Esophagus squamous epithelium (tissue), 5 donors: Measurements from ENCODE around the gene FBH1. TPM values are rescaled to one million over a fixed set of nuclear protein-coding genes. Genes with fewer than 3 reads are reported as not detected.
"Not testable (repeated sequence)": the region's sequence is repeated elsewhere in the genome, so short reads cannot be mapped to it uniquely, and the experiment has no call there.

ENCODE experiments used
- DNase-seq: peaks from one replicate; lab custom pipeline; 2025; lab: John Stamatoyannopoulos, UW
- H3K27ac ChIP-seq, 4 donors: fragments of 200-600 bp; sonication (generic); one replicate each; pipeline ENCODE4 v1.5.1; 2016 to 2019; ENCODE audit warnings: mild to moderate bottlenecking in 1 of 4
- H3K27me3 ChIP-seq, 4 donors: fragments of 200-600 bp; sonication (generic); 1 replicate in 3 of 4; 2 replicates in 1 of 4; pipeline versions ENCODE4 v1.5.1 to v1.6.0; 2017 to 2021; ENCODE audit warnings: antibody characterized with exemption in 1 of 4
- H3K36me3 ChIP-seq, 3 donors: fragments of 200-600 bp; sonication (generic); one replicate each; pipeline ENCODE4 v1.5.1; 2016 to 2019
- H3K4me1 ChIP-seq, 3 donors: fragments of 200-600 bp; sonication (generic); one replicate each; pipeline ENCODE4 v1.5.1; 2017 to 2019
- H3K4me3 ChIP-seq, 4 donors: fragments of 200-600 bp; sonication (generic); 1 replicate in 3 of 4; 2 replicates in 1 of 4; pipeline ENCODE4 v1.5.1; 2016 to 2019; ENCODE audit warnings: mild to moderate bottlenecking in 2 of 4, moderate library complexity in 1 of 4
- H3K9me3 ChIP-seq, 3 donors: fragments of 200-600 bp; sonication (generic); one replicate each; pipeline ENCODE4 v1.5.1; 2016 to 2019
- CTCF ChIP-seq, 6 experiments: fragments of 450-650 bp in 4 of 6; fragments of 200-600 bp in 2 of 6; sonication (generic) in 2 of 6; IDR thresholded peaks; one replicate each; pipeline ENCODE4 v1.5.1; 2016 to 2019; ENCODE audit warnings: antibody characterized with exemption in 6 of 6, mild to moderate bottlenecking in 4 of 6, moderate library complexity in 4 of 6
- POLR2A ChIP-seq, 4 donors: fragments of 450-650 bp; IDR thresholded peaks; one replicate each; pipeline ENCODE4 v1.6.1; 2017; ENCODE audit warnings: antibody characterized with exemption in 4 of 4, mild to moderate bottlenecking in 4 of 4, moderate library complexity in 3 of 4
- WGBS, 2 donors: methylation state at CpG; one replicate each; pipeline ENCODE4 v1.1.5; 2018; 5-methylcytosine and 5-hydroxymethylcytosine counted together
- intact Hi-C: fragments of 100-400 bp; cut with DNase I; formaldehyde crosslinking; loops from one replicate; pipeline ENCODE4 v1.15.0; 2022
- total RNA-seq, 4 donors: library from RNA; depleted of rRNA; stranded (reverse); fragments of >200 nt; gene quantifications; one replicate each; pipeline ENCODE4 v1.1.0, GENCODE V29; 2016
- donor health status: DM: yes; HTN: yes; CAD: no.

Gene FBH1
- total RNA-seq, 4 donors from 2014 or later = 48.5 to 93.8 (median 54.1) TPM

- 91 to 93% methylated on average over 3 of the region's 3 CpGs for WGBS, 2 donors
- Histone ChIP-seq H3K36me3 (peaks cover 0 to 8% (median 0%) of the 10 kb centered on the region in 3 donors), H3K4me3 (no peak overlapping the region), H3K9me3 (peaks cover 0 to 4% (median 0%) of the 10 kb centered on the region in 3 donors), H3K4me1 (peaks cover 0 to 14% (median 0%) of the 10 kb centered on the region in 3 donors), H3K27ac (no peak overlapping the region), H3K27me3 (no peaks in the 10 kb centered on the region)
- intact Hi-C loops = no loop called here
- no peak for DNase-seq
- TF ChIP-seq POLR2A (IDR thresholded peaks at IDR 0.05) (no peak), CTCF (IDR thresholded peaks at IDR 0.05) (no peak)
Measured at GRCh38 chr10:5869156-5869555, 20.9 kb upstream of the FBH1 start.

- Histone ChIP-seq H3K4me1 (peaks cover 0 to 25% (median 0%) of the 10 kb centered on the region in 3 donors), H3K27ac (no peak overlapping the region), H3K27me3 (no peaks in the 10 kb centered on the region), H3K9me3 (peaks cover 0 to 4% (median 0%) of the 10 kb centered on the region in 3 donors), H3K36me3 (peaks cover 0 to 30% (median 0%) of the 10 kb centered on the region in 3 donors), H3K4me3 (no peak overlapping the region)
- intact Hi-C loops = no loop called here
- WGBS, 2 donors = 51 to 69% methylated on average over 4 to 5 of the region's 5 CpGs
- TF ChIP-seq CTCF (IDR thresholded peaks at IDR 0.05) = no peak
- TF ChIP-seq POLR2A (IDR thresholded peaks at IDR 0.05) = no peak
- DNase-seq = no peak
Measured at GRCh38 chr10:5871596-5871995, 18.4 kb upstream of the FBH1 start.

- H3K9me3 ChIP-seq = peaks cover 0 to 3% (median 0%) of the 10 kb centered on the region in 3 donors
- 31 to 42% methylated on average over 8 to 9 of the region's 9 CpGs for WGBS, 2 donors
- peak; percentile 63 to 89 (median 80) for TF ChIP-seq CTCF (IDR thresholded peaks at IDR 0.05)
- TF ChIP-seq POLR2A (IDR thresholded peaks at IDR 0.05) = no peak
- H3K27me3 ChIP-seq = no peaks in the 10 kb centered on the region
- no peak for DNase-seq
- peaks cover 0 to 17% (median 0%) of the 10 kb centered on the region in 3 donors for H3K4me1 ChIP-seq
- peaks cover 0 to 48% (median 0%) of the 10 kb centered on the region in 3 donors for H3K36me3 ChIP-seq
- peak overlapping the region in 1 of 4 donors; percentile 30 for H3K4me3 ChIP-seq
- no peak overlapping the region for H3K27ac ChIP-seq
- intact Hi-C loops = no loop called here
Measured at GRCh38 chr10:5873515-5873995, 16.5 kb upstream of the FBH1 start.

GRCh38 chr10:5876181-5876768, 13.8 kb upstream of the FBH1 start:
- WGBS, 2 donors = 53 to 73% methylated on average over 7 to 14 of the region's 14 CpGs

GRCh38 chr10:5877041-5877440, 13.0 kb upstream of the FBH1 start:
- H3K4me3 ChIP-seq, H3K9me3 ChIP-seq, intact Hi-C loops, H3K27me3 ChIP-seq, DNase-seq: not testable (repeated sequence)
- WGBS, 2 donors = 92 to 95% methylated on average over 7 of the region's 7 CpGs
- H3K36me3 ChIP-seq = peaks cover 0 to 79% (median 0%) of the 10 kb centered on the region in 3 donors
- H3K4me1 ChIP-seq = peaks cover 0 to 17% (median 0%) of the 10 kb centered on the region in 3 donors
- H3K27ac ChIP-seq = peak overlapping the region in 1 of 4 donors; percentile 44

More at GRCh38 chr10:5876181-5876768, 13.8 kb upstream of the FBH1 start:
- Histone ChIP-seq H3K36me3 (peaks cover 0 to 72% (median 0%) of the 10 kb centered on the region in 3 donors), H3K27ac (peak overlapping the region in 2 of 4 donors; percentile 55 to 57), H3K27me3 (no peaks in the 10 kb centered on the region), H3K4me1 (peaks cover 0 to 17% (median 0%) of the 10 kb centered on the region in 3 donors), H3K9me3 (no peaks in the 10 kb centered on the region), H3K4me3 (no peak overlapping the region)
- intact Hi-C loops = no loop called here
- no peak for TF ChIP-seq CTCF (IDR thresholded peaks at IDR 0.05)
- no peak for TF ChIP-seq POLR2A (IDR thresholded peaks at IDR 0.05)
- no peak for DNase-seq
